SK-N-MC (cell line): ENCODE data around the gene THTPA.
"Not testable (repeated sequence)": the region's sequence is repeated elsewhere in the genome, so short reads cannot be mapped to it uniquely, and the experiment has no call there.

Experiments
- DNase-seq: peaks from one replicate; pipeline ENCODE4 v3.0.0-alpha.2; 2011; ENCODE audit warnings: low read depth, low spot score
- H3K27ac ChIP-seq: fragments of 200-600 bp; sonication (generic); 2 replicates; pipeline ENCODE4 v1.5.1; 2016; ENCODE audit warnings: mixed run types
- H3K36me3 ChIP-seq: fragments of 200-600 bp; sonication (generic); 2 replicates; pipeline ENCODE4 v1.6.1; 2017; ENCODE audit warnings: antibody characterized with exemption, low read length, mixed read lengths; ENCODE audit not compliant: insufficient read depth
- H3K4me3 ChIP-seq: fragments of 200-600 bp; sonication (generic); 2 replicates; pipeline ENCODE4 v1.5.1; 2016
- H3K9ac ChIP-seq: fragments of 200-600 bp; sonication (generic); 2 replicates; pipeline ENCODE4 v1.8.0; 2017; ENCODE audit warnings: mixed run types, mixed read lengths; ENCODE audit not compliant: insufficient read length
- H3K9me3 ChIP-seq: fragments of 200-600 bp; sonication (generic); 2 replicates; pipeline ENCODE4 v1.6.1; 2017; ENCODE audit warnings: low read depth, mild to moderate bottlenecking, antibody characterized with exemption, low read length, moderate library complexity, mixed read lengths
- EZH2 ChIP-seq: fragments of 200-600 bp; sonication (generic); IDR thresholded peaks from one replicate; pipeline ENCODE4 v1.6.1; 2017; ENCODE audit warnings: antibody characterized with exemption
- FOXP2 ChIP-seq: optimal IDR thresholded peaks from 2 replicates; pipeline ENCODE3; 2011; ENCODE audit warnings: mild to moderate bottlenecking, moderate library complexity; ENCODE audit not compliant: insufficient read depth; ENCODE audit errors: extremely low read length, control extremely low read depth
- POLR2AphosphoS5 ChIP-seq: IDR thresholded peaks from 2 replicates; pipeline ENCODE4 v1.6.1; 2012; ENCODE audit warnings: mild to moderate bottlenecking, low read depth, low read length, borderline replicate concordance

The THTPA gene

GRCh38 chr14:23580948-23581281 lies 24.8 kb downstream of the THTPA start:
- TF ChIP-seq EZH2 (no peak), POLR2AphosphoS5 (no peak), FOXP2 (no peak)
- no peak for DNase-seq
- Histone ChIP-seq H3K9ac (no peak overlapping the region), H3K9me3 (no peaks in the 10 kb centered on the region), H3K27ac (no peak overlapping the region), H3K4me3 (no peak overlapping the region), H3K36me3 (no peaks in the 10 kb centered on the region)

DNA sequence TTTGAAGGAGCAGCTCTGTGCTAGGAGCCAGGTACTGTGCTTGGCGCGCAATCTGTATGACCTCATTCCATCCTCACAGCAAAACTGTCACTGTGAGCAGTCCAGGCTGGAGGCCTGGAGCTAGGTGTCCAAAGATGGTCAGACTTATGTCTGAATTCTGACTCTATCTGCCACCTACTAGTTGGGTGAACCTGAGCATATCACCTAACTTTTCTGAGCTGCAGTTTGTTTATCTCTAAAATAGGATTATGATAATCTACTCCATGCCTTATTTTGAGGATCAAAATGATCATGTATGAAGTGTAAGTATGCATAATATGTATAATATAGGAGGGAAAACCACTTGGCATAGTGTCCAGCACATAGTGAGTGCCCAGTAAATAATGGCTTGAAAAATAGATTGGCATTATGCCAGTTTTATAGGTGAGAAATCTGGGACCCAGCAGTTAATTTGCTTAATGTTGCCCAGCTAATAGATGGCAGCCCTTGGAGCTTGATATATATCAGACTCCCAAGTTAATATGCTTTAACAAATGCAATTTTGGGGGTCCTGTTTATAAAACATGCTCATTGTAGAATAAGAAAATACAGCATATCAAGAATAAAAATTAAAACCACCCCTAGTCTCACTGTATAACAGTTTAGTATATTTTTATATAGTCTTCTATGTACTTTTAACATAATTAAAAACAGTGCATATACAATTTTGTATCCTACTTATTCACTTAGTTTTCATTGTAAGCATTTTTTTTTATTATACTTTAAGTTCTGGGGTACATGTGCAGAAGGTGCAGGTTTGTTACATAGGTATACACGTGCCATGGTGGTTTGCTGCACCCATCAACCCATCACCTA lies 27.1 kb downstream of the THTPA start:
- Histone ChIP-seq H3K4me3 (no peak overlapping the region), H3K36me3 (no peaks in the 10 kb centered on the region), H3K9ac (no peak overlapping the region), H3K27ac (no peak overlapping the region), H3K9me3 (no peaks in the 10 kb centered on the region)
- DNase-seq, result no peak
- TF ChIP-seq EZH2, result no peak
- TF ChIP-seq POLR2AphosphoS5, result no peak
- TF ChIP-seq FOXP2, result no peak

GRCh38 chr14:23583761-23584526 lies 27.9 kb downstream of the THTPA start:
- not testable (repeated sequence) for DNase-seq, H3K4me3 ChIP-seq, H3K9ac ChIP-seq, H3K9me3 ChIP-seq, H3K27ac ChIP-seq, H3K36me3 ChIP-seq

- not testable (repeated sequence) for DNase-seq, H3K27ac ChIP-seq, H3K4me3 ChIP-seq, H3K9me3 ChIP-seq, H3K36me3 ChIP-seq, H3K9ac ChIP-seq
Measured at GRCh38 chr14:23584527-23585203, 28.6 kb downstream of the THTPA start.

DNA sequence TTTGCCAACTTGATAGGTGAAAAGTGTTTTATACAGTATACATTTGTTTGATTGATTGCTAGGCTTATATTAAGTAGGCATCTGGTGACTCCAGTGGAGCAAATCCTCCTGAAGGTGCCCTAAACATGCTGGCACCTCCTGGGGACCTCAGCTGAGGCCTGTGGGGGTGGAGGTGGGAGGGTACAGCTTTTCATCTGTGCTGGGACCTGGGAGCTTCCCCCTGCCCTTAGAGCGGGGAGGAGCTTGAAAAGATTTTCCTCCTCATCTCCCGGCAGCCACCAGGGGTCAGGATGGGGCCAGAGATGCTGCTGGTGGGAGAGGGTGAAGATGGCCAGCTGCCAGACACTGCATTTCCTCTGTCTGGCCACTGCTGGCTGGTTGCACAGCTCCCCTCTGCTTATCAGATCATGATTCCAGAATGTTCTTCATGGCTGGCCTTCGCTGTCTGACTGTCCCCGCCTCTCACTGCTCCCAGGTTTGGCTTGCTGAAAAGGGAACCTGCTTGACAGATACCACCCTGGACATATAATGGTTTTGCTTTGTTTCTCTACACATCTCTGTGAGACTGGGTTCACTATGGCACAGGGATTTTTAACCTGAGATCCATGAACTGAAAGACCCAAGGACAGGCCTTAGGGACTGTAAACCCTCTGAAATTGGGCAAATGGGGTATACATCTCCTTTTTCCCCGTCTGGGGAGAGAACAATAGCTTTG lies 33.0 kb downstream of the THTPA start:
- no peak overlapping the region for H3K9ac ChIP-seq
- TF ChIP-seq FOXP2 (no peak), EZH2 (no peak), POLR2AphosphoS5 (no peak)
- DNase-seq, result no peak
- H3K4me3 ChIP-seq, result no peak overlapping the region
- no peaks in the 10 kb centered on the region for H3K36me3 ChIP-seq
- no peaks in the 10 kb centered on the region for H3K9me3 ChIP-seq
- no peak overlapping the region for H3K27ac ChIP-seq

- H3K9ac ChIP-seq, result no peak overlapping the region
Measured at GRCh38 chr14:23589606-23590005, 33.5 kb downstream of the THTPA start.

DNA sequence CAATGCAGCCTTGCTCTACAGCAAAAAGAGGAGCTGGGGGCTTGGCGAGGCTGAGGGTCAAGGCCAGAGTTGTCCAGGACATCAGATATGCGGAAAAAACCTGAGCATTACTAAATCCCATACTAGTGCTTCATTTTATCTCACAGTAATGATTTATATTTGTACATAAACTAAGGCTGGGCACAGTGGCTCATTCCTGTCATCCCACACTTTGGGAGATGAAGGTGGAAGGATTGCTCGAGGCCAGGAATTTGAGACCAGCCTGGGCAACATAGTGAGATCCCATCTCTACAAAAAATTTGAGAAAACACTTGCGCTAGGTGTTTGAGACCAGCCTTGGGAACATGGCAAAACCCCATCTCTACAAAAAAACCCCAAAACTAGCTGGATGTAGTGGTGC lies 34.1 kb downstream of the THTPA start:
- Histone ChIP-seq H3K27ac (no peak overlapping the region), H3K36me3 (no peaks in the 10 kb centered on the region), H3K4me3 (no peak overlapping the region), H3K9me3 (no peaks in the 10 kb centered on the region), H3K9ac (no peak overlapping the region)
- no peak for DNase-seq
- TF ChIP-seq POLR2AphosphoS5, result no peak
- TF ChIP-seq EZH2, result no peak
- TF ChIP-seq FOXP2, result no peak

More at GRCh38 chr14:23589606-23590005, 33.5 kb downstream of the THTPA start:
- DNase-seq, result no peak
- TF ChIP-seq EZH2 (no peak), POLR2AphosphoS5 (no peak), FOXP2 (no peak)
- Histone ChIP-seq H3K36me3 (no peaks in the 10 kb centered on the region), H3K27ac (no peak overlapping the region), H3K9me3 (no peaks in the 10 kb centered on the region), H3K4me3 (no peak overlapping the region)

DNA sequence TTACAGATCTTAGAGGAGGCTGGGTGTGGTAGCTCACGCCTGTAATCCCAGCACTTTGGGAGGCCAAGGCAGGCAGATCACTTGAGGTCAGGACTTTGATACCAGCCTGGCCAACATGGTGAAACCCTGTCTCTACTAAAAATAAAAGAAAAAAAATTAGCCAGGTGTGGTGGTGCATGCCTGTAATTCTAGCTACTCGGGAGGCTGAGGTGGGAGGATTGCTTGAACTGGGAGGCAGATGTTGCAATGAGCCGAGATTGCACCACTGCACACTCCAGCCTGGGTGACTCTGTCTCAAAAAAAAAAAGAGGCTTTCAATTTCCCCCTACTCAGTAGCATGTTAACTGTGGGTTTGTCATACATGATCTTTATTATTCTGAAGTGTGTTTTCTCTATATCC lies 38.1 kb downstream of the THTPA start:
- H3K4me3 ChIP-seq, H3K36me3 ChIP-seq, H3K9me3 ChIP-seq, H3K27ac ChIP-seq, H3K9ac ChIP-seq, DNase-seq: not testable (repeated sequence)

- TF ChIP-seq FOXP2 (no peak), POLR2AphosphoS5 (no peak), EZH2 (no peak)
- no peaks in the 10 kb centered on the region for H3K9me3 ChIP-seq
- H3K9ac ChIP-seq, result no peak overlapping the region
- no peaks in the 10 kb centered on the region for H3K36me3 ChIP-seq
- DNase-seq, result no peak
- no peak overlapping the region for H3K27ac ChIP-seq
- no peak overlapping the region for H3K4me3 ChIP-seq
Measured at GRCh38 chr14:23600322-23600707, 44.2 kb downstream of the THTPA start.
